COLO829 (cell line): ENCODE measurements around the gene COL19A1.

Source experiments
- DNase-seq: peaks from one replicate; pipeline ENCODE4 v3.0.0; 2012; ENCODE audit warnings: low spot score

Gene COL19A1

GRCh38 chr6:70168681-70169377 is 302.5 kb downstream of the COL19A1 start:
- DNase-seq: no peak

- DNase-seq: no peak
Observed at GRCh38 chr6:70171236-70171635, 304.9 kb downstream of the COL19A1 start.

- no peak for DNase-seq
Observed at GRCh38 chr6:70172252-70172651, 305.9 kb downstream of the COL19A1 start.

GRCh38 chr6:70175770-70176169 is 309.4 kb downstream of the COL19A1 start:
- DNase-seq: no peak

- DNase-seq: no peak
Observed at GRCh38 chr6:70176842-70177550, 310.6 kb downstream of the COL19A1 start.

GRCh38 chr6:70180183-70180900 is 314.0 kb downstream of the COL19A1 start:
- DNase-seq: no peak

- DNase-seq: no peak
Observed at GRCh38 chr6:70180901-70181599, 314.7 kb downstream of the COL19A1 start.

- DNase-seq: no peak
Observed at GRCh38 chr6:70183538-70183937, 317.2 kb downstream of the COL19A1 start.

GRCh38 chr6:70184723-70185122 is 318.4 kb downstream of the COL19A1 start:
- no peak for DNase-seq

GRCh38 chr6:70186461-70186860 is 320.1 kb downstream of the COL19A1 start:
- no peak for DNase-seq

GRCh38 chr6:70188202-70188601 is 321.8 kb downstream of the COL19A1 start:
- DNase-seq: no peak

- DNase-seq: no peak
Observed at GRCh38 chr6:70194421-70194820, 328.1 kb downstream of the COL19A1 start.

- DNase-seq: no peak
Observed at GRCh38 chr6:70196531-70196930, 330.2 kb downstream of the COL19A1 start.

- no peak for DNase-seq
Observed at GRCh38 chr6:70198785-70199184, 332.4 kb downstream of the COL19A1 start.

- DNase-seq: no peak
Observed at GRCh38 chr6:70208235-70208790, 342.0 kb downstream of the COL19A1 start.

GRCh38 chr6:70210462-70210861 is 344.1 kb downstream of the COL19A1 start:
- no peak for DNase-seq

GRCh38 chr6:70215460-70216108 is 349.2 kb downstream of the COL19A1 start:
- DNase-seq: no peak

- DNase-seq: no peak
Observed at GRCh38 chr6:70216767-70217166, 350.4 kb downstream of the COL19A1 start.

- no peak for DNase-seq
Observed at GRCh38 chr6:70219943-70220613, 353.7 kb downstream of the COL19A1 start.

GRCh38 chr6:70221025-70221714 is 354.8 kb downstream of the COL19A1 start:
- peak; percentile 18 for DNase-seq
